Measurements from ENCODE around the gene C17orf50. TPM values are rescaled to one million over a fixed set of nuclear protein-coding genes. Genes with fewer than 3 reads are reported as not detected.
A peak's percentile ranks its signal among the peaks of the same experiment; 100 is the strongest.

C17orf50 gene
- total RNA-seq, 1 donor from 2014 or later = not detected

- no peak for DNase-seq
- no peaks in the 10 kb centered on the region for H3K27me3 ChIP-seq (ENCODE audit: low read depth)
- peaks cover 22% of the 10 kb centered on the region for H3K4me1 ChIP-seq
- no peak overlapping the region for H3K4me3 ChIP-seq
- intact Hi-C loops (cut with micrococcal nuclease) = no loop called here
- no peaks in the 10 kb centered on the region for H3K9me3 ChIP-seq (replicated peaks)
- no peak for TF ChIP-seq CTCF (IDR thresholded peaks at IDR 0.05; ENCODE audit: borderline replicate concordance)
- H3K36me3 ChIP-seq = no peaks in the 10 kb centered on the region
- no peak overlapping the region for H3K27ac ChIP-seq (replicated peaks)
Measured at GRCh38 chr17:35775039-35775438, 14.4 kb downstream of the C17orf50 start.

- H3K27ac ChIP-seq (replicated peaks) = no peak overlapping the region
- peaks cover 22% of the 10 kb centered on the region for H3K4me1 ChIP-seq
- no peaks in the 10 kb centered on the region for H3K36me3 ChIP-seq
- H3K27me3 ChIP-seq (ENCODE audit: low read depth) = no peaks in the 10 kb centered on the region
- TF ChIP-seq CTCF (IDR thresholded peaks at IDR 0.05; ENCODE audit: borderline replicate concordance) = no peak
- intact Hi-C loops (cut with micrococcal nuclease) = no loop called here
- no peak for DNase-seq
- H3K9me3 ChIP-seq (replicated peaks) = no peaks in the 10 kb centered on the region
- no peak overlapping the region for H3K4me3 ChIP-seq
Measured at GRCh38 chr17:35775583-35775982, 14.9 kb downstream of the C17orf50 start.

GRCh38 chr17:35778641-35779196 is 18.0 kb downstream of the C17orf50 start:
- Histone ChIP-seq H3K4me1 (peaks cover 36% of the 10 kb centered on the region), H3K4me3 (no peak overlapping the region), H3K27ac (replicated peaks) (peak overlapping the region; percentile 19), H3K9me3 (replicated peaks) (no peaks in the 10 kb centered on the region), H3K27me3 (ENCODE audit: low read depth) (no peaks in the 10 kb centered on the region), H3K36me3 (no peaks in the 10 kb centered on the region)
- TF ChIP-seq CTCF (IDR thresholded peaks at IDR 0.05; ENCODE audit: borderline replicate concordance) = no peak
- intact Hi-C loops (cut with micrococcal nuclease) = no loop called here
- no peak for DNase-seq

GRCh38 chr17:35780950-35781349 is 20.3 kb downstream of the C17orf50 start:
- H3K36me3 ChIP-seq = no peaks in the 10 kb centered on the region
- intact Hi-C loops (cut with micrococcal nuclease) = no loop called here
- H3K4me1 ChIP-seq = peaks cover 21% of the 10 kb centered on the region
- no peaks in the 10 kb centered on the region for H3K9me3 ChIP-seq (replicated peaks)
- no peaks in the 10 kb centered on the region for H3K27me3 ChIP-seq (ENCODE audit: low read depth)
- H3K27ac ChIP-seq (replicated peaks) = no peak overlapping the region
- no peak overlapping the region for H3K4me3 ChIP-seq
- no peak for DNase-seq
- TF ChIP-seq CTCF (IDR thresholded peaks at IDR 0.05; ENCODE audit: borderline replicate concordance) = no peak

- no peaks in the 10 kb centered on the region for H3K9me3 ChIP-seq (replicated peaks)
- peaks cover 21% of the 10 kb centered on the region for H3K4me1 ChIP-seq
- H3K36me3 ChIP-seq = no peaks in the 10 kb centered on the region
- DNase-seq = no peak
- no peaks in the 10 kb centered on the region for H3K27me3 ChIP-seq (ENCODE audit: low read depth)
- no peak overlapping the region for H3K27ac ChIP-seq (replicated peaks)
- intact Hi-C loops (cut with micrococcal nuclease) = no loop called here
- no peak overlapping the region for H3K4me3 ChIP-seq
- no peak for TF ChIP-seq CTCF (IDR thresholded peaks at IDR 0.05; ENCODE audit: borderline replicate concordance)
Measured at GRCh38 chr17:35784895-35785294, 24.2 kb downstream of the C17orf50 start.
